KG1 (cell line): ENCODE data around the gene PDE8A.
A peak's percentile ranks its signal among the peaks of the same experiment; 100 is the strongest.
"Not testable (repeated sequence)": the region's sequence is repeated elsewhere in the genome, so short reads cannot be mapped to it uniquely, and the experiment has no call there.

Experiments
- DNase-seq: peaks from one replicate; lab custom pipeline; 2025; lab: John Stamatoyannopoulos, UW

PDE8A gene

DNA sequence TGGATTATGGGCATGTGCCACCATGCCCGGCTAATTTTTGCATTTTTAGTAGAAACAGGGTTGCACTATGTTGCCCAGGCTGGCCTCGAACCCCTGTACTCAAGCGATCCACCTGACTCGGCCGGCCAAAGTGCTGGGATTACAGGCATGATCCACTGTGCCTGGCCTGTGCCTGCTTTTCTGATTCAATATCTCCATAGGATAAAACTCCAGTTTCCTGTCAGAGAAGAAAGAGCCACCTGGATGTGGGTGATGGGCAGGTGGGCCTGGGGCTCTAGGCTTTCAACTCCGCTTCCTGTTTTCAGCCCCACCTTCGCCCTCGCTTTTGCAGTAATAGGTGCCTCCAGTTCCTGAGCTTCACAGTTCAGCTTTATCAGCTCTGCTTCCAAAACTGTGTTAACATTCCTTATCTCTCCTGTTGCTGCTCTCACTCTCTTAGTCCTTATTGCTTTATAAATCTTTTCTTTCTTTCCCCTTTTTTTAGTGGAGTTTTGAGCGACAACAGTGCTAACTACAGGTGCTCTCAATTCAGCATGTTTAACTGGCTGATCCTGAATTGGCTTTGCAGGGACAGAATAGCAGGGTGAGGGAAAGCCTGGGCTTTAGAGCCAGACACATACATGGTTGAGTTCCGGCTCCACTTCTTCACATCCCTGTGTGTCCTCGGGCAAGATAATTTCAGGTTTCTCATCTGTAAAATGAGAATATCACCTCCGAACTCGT, 21.1 kb upstream of the PDE8A start:
- no peak for DNase-seq

- DNase-seq: no peak
These were observed 20.6 kb upstream of the PDE8A start for GRCh38 chr15:84961114-84961452.

DNA sequence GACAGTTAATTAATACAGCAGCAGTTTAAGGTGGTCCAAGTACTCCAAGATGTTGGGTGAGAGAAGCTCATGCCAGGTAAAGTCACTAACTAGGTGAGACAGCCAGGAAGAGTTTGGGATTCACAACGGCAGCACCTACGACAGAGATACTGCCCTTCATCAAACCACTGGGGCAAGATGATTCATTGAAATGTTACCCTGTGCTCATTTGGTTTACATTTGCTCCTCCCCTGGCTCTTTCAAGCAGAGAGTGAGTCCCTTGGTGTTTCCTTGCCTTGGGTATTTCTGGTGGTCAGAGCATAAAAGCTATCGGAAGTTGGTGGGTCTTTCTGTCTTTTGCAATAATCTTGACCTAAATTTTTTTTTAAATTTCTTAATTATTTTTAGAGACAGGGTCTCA, 19.9 kb upstream of the PDE8A start:
- DNase-seq: no peak

GRCh38 chr15:84962955-84963354, 18.7 kb upstream of the PDE8A start:
- no peak for DNase-seq

- no peak for DNase-seq
These were observed 14.3 kb upstream of the PDE8A start for GRCh38 chr15:84967380-84967779.

GRCh38 chr15:84968301-84968700, 13.4 kb upstream of the PDE8A start:
- DNase-seq: no peak

DNA sequence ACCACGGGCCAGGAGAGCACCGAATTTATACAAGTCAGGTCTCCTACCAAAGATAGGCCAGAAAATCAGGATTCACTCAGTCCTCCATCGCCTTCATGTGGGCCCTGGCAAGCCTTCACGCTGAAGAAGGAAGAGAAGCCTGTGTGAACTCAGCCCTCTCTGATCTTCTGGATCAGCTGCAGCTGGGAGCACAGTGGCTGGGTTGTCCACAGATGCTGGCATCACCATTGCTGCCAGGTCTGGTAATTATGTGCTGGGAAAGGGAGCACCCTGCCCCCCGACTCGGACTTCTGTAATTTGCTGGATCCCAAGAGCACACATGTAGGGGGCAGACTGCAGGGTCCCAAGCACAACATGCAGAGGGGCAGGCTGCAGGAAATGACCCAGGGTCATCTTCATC, 12.4 kb upstream of the PDE8A start:
- DNase-seq: no peak

- DNase-seq: no peak
These were observed 10.8 kb upstream of the PDE8A start for GRCh38 chr15:84970843-84971242.

DNA sequence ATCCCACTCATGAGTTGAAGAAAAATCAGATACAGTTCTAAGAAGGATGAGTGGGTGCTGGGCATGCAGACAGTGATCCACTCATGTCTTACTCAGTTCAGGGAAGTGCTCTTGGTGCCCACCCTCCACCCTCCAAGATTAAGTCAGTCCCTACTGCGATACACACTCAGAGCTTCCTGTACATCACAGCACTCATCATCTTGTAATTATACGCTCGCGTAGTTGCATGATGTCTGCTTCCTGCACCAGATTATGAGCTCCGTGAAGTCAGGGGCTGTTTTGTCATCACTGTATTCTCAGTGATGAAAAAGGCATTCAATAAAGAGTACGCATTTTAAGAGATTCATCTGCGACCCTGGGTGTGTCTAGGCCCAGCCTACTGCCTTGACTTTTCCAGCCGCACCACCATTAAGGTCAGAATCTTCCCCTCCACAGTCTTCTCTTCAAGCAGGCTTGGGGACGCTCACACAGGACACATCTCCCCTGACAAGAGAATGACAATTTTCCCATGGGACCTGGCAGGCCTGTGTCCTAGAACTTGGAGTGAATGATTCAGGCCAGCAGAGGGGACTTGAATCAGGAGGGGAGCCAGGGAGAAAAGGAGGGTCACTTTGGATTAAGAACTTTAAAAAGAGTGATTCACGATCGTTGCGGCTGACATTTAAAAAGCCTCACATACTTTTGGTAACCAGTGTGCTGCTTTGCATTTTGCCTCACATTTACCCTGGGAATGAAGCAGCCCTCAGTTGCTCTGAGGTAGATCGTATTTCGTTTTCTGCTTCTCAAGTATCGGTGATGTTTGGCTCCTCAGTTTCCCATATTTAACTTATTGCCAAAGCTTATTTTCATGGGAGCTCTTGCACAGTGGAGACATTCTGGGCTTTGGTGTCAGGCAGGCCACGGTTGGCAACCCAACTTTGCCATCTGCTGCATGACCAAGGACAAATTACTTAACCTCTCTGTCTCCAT, 7.9 kb upstream of the PDE8A start:
- no peak for DNase-seq

GRCh38 chr15:84975871-84976351, 5.7 kb upstream of the PDE8A start:
- no peak for DNase-seq

DNA sequence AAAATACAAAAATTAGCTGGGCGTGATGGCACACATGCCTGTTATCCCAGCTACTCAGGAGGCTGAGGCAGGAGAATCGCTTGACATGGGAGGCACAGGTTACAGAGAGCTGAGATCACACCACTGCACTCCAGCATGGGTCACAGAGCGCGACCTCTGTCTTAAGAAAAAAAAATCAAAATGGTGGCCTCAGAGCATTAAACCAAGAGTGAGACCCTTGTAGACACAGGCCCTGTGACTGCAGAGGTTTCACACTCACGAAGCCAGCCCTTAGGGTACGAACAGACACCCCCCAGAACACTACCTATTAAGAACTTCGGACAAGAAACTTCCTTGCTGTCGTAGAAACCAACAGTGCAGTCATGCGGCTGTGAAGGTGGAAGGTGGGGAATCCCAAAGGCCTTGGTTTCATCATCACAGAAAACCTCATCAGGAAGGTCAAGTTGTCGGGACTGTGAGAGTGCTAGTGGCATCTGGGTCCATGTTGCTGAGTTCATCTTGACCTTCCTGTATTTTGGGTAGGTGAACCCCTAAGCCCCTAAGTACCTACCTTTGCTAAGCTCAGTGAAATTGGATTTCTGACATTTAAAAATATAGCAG, 4.8 kb upstream of the PDE8A start:
- DNase-seq: no peak

GRCh38 chr15:84979651-84980050, 2.0 kb upstream of the PDE8A start:
- DNase-seq: no peak

GRCh38 chr15:84980196-84981053, 1.2 kb upstream of the PDE8A start:
- peak; percentile 92 for DNase-seq

DNA sequence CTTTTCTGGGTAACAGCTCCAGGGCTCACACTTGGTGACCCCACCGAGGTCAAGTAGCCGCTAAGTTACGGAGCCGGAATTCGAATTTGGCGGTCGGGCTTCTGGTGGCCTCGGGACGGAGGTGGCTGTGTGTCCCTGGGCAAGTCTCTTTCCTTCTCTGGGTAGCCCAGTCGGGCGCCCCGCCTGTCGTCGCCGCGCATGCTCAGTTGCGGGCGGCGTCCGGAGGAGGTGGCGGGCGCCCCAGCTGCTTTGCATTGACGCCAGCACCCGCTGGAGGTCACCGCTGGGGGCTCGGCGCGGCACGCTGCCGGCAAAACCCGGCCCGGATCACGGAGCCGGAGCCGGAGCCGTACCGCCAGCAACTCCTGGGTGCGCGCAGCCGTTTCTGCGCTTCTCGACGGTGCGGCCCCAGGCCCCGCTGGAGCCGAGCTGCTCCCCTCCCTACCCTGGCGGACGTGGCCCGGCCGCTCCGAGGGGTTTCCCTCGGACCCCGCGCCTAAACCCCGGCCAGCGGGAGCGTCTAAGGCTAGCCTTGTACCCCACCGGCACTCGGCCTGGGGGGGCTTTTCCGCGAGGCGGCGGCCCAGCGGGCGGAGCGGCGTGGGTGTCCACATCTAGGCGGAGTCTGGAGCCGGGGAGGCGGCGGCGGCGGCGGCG, 474 bp upstream of the PDE8A start:
- DNase-seq: peak; percentile 90

- no peak for DNase-seq
These were observed 755 bp downstream of the PDE8A start for GRCh38 chr15:84982301-84982920.

DNA sequence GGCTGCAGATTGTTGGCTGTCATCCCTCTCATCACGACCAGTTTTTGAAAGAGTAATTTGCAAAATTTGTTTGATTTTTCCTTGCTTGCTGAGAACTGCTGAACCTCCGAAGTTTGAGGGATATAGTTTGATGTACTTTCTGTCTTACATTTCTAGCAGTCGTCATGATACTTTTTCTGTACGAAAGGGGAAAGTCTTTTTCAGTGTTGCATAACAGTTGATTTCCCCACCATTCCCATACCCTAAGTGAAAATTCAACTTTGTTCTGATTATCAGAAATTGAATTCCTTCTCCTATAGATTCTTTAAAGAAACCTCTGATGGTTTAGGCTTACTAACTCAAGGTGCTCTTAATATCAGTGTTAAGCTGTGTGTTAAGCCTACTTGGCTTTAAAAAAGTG, 1.6 kb downstream of the PDE8A start:
- no peak for DNase-seq

- DNase-seq: no peak
These were observed 2.1 kb downstream of the PDE8A start for GRCh38 chr15:84983711-84984110.

GRCh38 chr15:84985158-84985557, 3.5 kb downstream of the PDE8A start:
- DNase-seq: no peak

- DNase-seq: not testable (repeated sequence)
These were observed 5.7 kb downstream of the PDE8A start for GRCh38 chr15:84987351-84987750.

DNA sequence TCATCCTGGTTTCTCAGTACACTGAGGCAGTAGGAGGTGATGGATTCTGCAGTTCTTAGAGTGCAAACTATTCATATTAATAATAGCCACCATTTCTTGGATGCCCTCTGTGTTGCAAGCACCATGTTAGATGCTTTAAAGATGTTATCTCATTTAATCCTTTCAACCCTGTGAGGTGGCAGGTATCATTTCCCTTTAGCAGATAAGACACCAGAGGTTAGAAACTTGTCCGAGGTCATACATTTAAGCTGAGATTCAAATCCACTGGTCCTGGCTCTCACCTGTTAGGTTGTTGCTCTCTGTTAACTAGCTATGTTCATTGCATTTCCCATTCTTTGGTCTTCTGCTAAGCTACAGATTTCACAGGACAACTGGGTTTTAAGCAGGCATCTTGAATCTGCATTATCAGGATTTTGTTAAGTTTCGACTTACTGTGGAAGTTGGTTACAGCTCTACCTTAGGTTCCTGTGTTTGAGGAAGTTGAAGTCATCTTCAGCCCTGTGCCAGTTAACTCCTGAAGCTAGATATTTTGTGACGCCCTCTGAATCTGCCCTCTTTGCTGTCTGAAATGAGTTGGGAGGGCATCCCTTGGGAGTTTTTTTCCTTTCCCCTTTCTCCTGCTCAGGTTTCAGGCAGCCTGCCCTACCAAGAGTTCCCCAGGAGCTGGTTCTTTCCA, 6.4 kb downstream of the PDE8A start:
- DNase-seq: no peak
